NT2/D1 (cell line): ENCODE data around the gene PHB1.

Source experiments
- YY1 ChIP-seq: IDR thresholded peaks from 2 replicates; pipeline ENCODE4 v1.6.1; 2011; ENCODE audit not compliant: insufficient read length, insufficient read depth
- ZNF274 ChIP-seq: IDR thresholded peaks from 2 replicates; pipeline ENCODE4 v1.6.1; 2011; ENCODE audit warnings: mild to moderate bottlenecking, low read depth, low read length

- TF ChIP-seq ZNF274 (no peak), YY1 (no peak)
Observed at GRCh38 chr17:49363251-49363650, 51.4 kb downstream of the PHB1 start.
